Measurements from ENCODE around the gene ERG.

Gene ERG

GRCh38 chr21:38488640-38489270, 9.5 kb downstream of the ERG start:
- TF ChIP-seq MYC (IDR thresholded peaks at IDR 0.05; ENCODE audit: low read depth, low read length) (no peak), CTCF (IDR thresholded peaks at IDR 0.05; ENCODE audit: low read depth, low read length) (no peak), POLR2A (IDR thresholded peaks at IDR 0.05; ENCODE audit: extremely low read depth, insufficient read length) (no peak), MAX (IDR thresholded peaks at IDR 0.05; ENCODE audit: low read depth, low read length) (no peak)
- DNase-seq (ENCODE audit: low read depth): no peak
- H3K4me3 ChIP-seq (ENCODE audit: low read depth, low read length): no peak overlapping the region

GRCh38 chr21:38487901-38488639, 10.2 kb downstream of the ERG start:
- TF ChIP-seq POLR2A (IDR thresholded peaks at IDR 0.05; ENCODE audit: extremely low read depth, insufficient read length) (no peak), MAX (IDR thresholded peaks at IDR 0.05; ENCODE audit: low read depth, low read length) (no peak), CTCF (IDR thresholded peaks at IDR 0.05; ENCODE audit: low read depth, low read length) (no peak), MYC (IDR thresholded peaks at IDR 0.05; ENCODE audit: low read depth, low read length) (no peak)
- no peak overlapping the region for H3K4me3 ChIP-seq (ENCODE audit: low read depth, low read length)
- DNase-seq (ENCODE audit: low read depth): no peak

GRCh38 chr21:38486706-38487105, 11.6 kb downstream of the ERG start:
- H3K4me3 ChIP-seq (ENCODE audit: low read depth, low read length): no peak overlapping the region
- TF ChIP-seq CTCF (IDR thresholded peaks at IDR 0.05; ENCODE audit: low read depth, low read length): no peak
- TF ChIP-seq MAX (IDR thresholded peaks at IDR 0.05; ENCODE audit: low read depth, low read length): no peak
- TF ChIP-seq POLR2A (IDR thresholded peaks at IDR 0.05; ENCODE audit: extremely low read depth, insufficient read length): no peak
- TF ChIP-seq MYC (IDR thresholded peaks at IDR 0.05; ENCODE audit: low read depth, low read length): no peak
- DNase-seq (ENCODE audit: low read depth): no peak

DNA sequence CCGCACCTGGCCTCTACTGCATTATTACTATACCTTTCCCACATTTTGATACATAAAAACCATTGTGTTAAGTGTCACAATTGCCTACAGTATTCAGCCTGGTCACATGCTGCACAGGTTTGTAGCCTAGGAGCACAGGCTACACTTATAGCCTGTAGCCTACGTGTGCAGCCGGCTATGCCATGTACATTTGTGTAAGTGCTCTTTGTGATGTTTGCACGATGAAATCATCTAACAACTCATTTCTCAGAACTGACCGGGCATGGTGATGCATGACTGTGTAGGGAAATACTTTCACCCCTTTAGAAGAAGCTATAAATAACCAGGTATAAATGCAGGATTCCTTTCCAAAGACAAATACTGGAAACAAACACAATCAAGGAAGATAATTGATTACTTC, 12.1 kb downstream of the ERG start:
- no peak overlapping the region for H3K4me3 ChIP-seq (ENCODE audit: low read depth, low read length)
- no peak for TF ChIP-seq POLR2A (IDR thresholded peaks at IDR 0.05; ENCODE audit: extremely low read depth, insufficient read length)
- no peak for TF ChIP-seq MAX (IDR thresholded peaks at IDR 0.05; ENCODE audit: low read depth, low read length)
- no peak for TF ChIP-seq CTCF (IDR thresholded peaks at IDR 0.05; ENCODE audit: low read depth, low read length)
- no peak for TF ChIP-seq MYC (IDR thresholded peaks at IDR 0.05; ENCODE audit: low read depth, low read length)
- no peak for DNase-seq (ENCODE audit: low read depth)

- H3K4me3 ChIP-seq (ENCODE audit: low read depth, low read length): no peak overlapping the region
- no peak for TF ChIP-seq CTCF (IDR thresholded peaks at IDR 0.05; ENCODE audit: low read depth, low read length)
- TF ChIP-seq POLR2A (IDR thresholded peaks at IDR 0.05; ENCODE audit: extremely low read depth, insufficient read length): no peak
- TF ChIP-seq MYC (IDR thresholded peaks at IDR 0.05; ENCODE audit: low read depth, low read length): no peak
- TF ChIP-seq MAX (IDR thresholded peaks at IDR 0.05; ENCODE audit: low read depth, low read length): no peak
- DNase-seq (ENCODE audit: low read depth): no peak
Observed at GRCh38 chr21:38479641-38480525, 18.4 kb downstream of the ERG start.
